ENCODE results near the gene FMN1. TPM values are rescaled to one million over a fixed set of nuclear protein-coding genes. Genes with fewer than 3 reads are reported as not detected.
A peak's percentile ranks its signal among the peaks of the same experiment; 100 is the strongest.

FMN1 gene
- polyA plus RNA-seq, 2 donors = 1.0 to 2.1 TPM

DNA sequence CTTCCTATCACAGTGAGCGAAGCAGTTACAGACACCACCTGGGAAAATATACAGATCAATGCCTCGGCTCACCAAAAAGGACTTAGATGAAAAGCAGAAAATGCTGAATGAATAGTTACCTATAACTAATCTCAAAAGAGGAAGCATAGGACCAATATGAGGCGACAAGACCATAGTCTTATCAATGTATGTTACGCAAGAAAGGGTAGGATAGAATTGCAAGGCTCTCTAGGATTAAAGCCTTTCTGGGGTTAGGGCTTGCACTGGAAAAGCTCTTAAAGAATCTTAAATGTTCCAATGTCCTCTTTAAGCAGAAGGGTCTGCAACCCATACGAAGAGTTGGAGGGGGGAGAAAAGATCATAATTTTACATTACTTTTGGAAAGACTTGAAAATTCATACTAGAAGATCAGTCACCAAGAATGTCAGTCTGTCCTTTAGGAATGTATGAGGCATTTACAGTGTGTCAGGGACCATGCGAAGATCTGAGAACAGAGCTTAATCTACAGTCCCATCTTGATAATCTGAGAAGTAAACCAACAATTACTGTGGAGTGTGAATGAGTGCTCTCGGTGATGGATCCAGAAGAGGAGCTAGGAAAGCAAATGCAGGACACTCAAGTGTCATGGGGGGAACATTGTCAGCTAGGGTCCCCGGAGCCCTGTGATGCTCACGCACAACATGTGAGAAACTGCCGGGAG is 290.8 kb downstream of the FMN1 start:
- no peak overlapping the region for H3K4me3 ChIP-seq (ENCODE audit: low read depth in 1 of 2, low read length in 2 of 2)
- H3K9me3 ChIP-seq (ENCODE audit: control insufficient read depth in 2 of 2, insufficient read depth in 1 of 2, low read depth in 1 of 2, low read length in 1 of 2) = no peaks in the 10 kb centered on the region
- peaks cover 0 to 2% of the 10 kb centered on the region in 2 donors for H3K4me1 ChIP-seq (ENCODE audit: control insufficient read depth in 2 of 2, insufficient read depth in 2 of 2, low read length in 1 of 2)
- H3K27me3 ChIP-seq (ENCODE audit: control insufficient read depth in 1 of 2, insufficient read depth in 2 of 2, low read length in 2 of 2) = no peaks in the 10 kb centered on the region
- WGBS, 2 donors = 71 to 77% methylated on average over 10 of the region's 10 CpGs
- no peak overlapping the region for H3K27ac ChIP-seq (ENCODE audit: low read depth in 2 of 2, low read length in 1 of 2)
- H3K36me3 ChIP-seq (ENCODE audit: control insufficient read depth in 2 of 2, insufficient read depth in 2 of 2, low read length in 1 of 2) = no peaks in the 10 kb centered on the region

DNA sequence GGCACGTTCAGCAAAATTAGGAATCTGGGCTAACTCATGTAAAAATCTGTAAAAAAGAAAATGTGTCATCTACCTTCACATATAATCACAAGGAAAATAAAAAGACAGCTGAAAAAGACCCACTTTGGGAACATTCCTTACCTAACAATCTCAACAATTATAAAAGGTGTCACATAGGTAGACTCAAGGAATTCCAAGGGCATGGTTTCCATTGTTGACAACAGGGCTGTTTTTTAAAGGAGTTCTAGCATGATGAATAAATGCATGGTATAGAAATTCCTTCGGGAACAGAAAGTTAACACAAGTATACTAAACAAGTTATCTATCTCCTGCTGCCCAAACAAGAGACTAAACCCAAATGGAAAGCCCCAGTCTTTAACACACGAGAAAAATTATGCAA is 292.5 kb downstream of the FMN1 start:
- Histone ChIP-seq H3K36me3 (ENCODE audit: control insufficient read depth in 2 of 2, insufficient read depth in 2 of 2, low read length in 1 of 2) (no peaks in the 10 kb centered on the region), H3K4me1 (ENCODE audit: control insufficient read depth in 2 of 2, insufficient read depth in 2 of 2, low read length in 1 of 2) (peaks cover 0 to 2% of the 10 kb centered on the region in 2 donors), H3K9me3 (ENCODE audit: control insufficient read depth in 2 of 2, insufficient read depth in 1 of 2, low read depth in 1 of 2, low read length in 1 of 2) (no peaks in the 10 kb centered on the region), H3K27ac (ENCODE audit: low read depth in 2 of 2, low read length in 1 of 2) (no peak overlapping the region), H3K4me3 (ENCODE audit: low read depth in 1 of 2, low read length in 2 of 2) (no peak overlapping the region), H3K27me3 (ENCODE audit: control insufficient read depth in 1 of 2, insufficient read depth in 2 of 2, low read length in 2 of 2) (no peaks in the 10 kb centered on the region)
- 64 to 73% methylated on average over 3 of the region's 3 CpGs for WGBS, 2 donors

DNA sequence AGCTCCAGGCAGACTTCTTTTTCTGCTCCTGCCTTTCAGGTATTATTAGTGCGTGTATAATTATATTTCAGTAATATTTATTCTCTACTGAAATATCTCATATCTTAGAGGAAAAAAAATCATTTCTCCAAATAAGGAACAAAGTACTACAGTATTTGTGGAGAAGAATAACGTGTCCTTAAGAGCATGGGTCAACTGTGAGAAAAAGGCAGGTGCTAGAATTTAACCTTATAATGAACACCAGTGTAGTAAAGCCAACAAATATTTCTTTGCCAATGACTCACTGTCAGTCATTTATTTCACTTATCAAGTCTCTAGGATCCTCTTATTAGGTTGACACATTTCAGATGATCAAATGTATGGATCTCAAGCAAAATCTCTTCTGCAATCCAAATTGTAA is 293.3 kb downstream of the FMN1 start:
- Histone ChIP-seq H3K27me3 (ENCODE audit: control insufficient read depth in 1 of 2, insufficient read depth in 2 of 2, low read length in 2 of 2) (no peaks in the 10 kb centered on the region), H3K36me3 (ENCODE audit: control insufficient read depth in 2 of 2, insufficient read depth in 2 of 2, low read length in 1 of 2) (no peaks in the 10 kb centered on the region), H3K9me3 (ENCODE audit: control insufficient read depth in 2 of 2, insufficient read depth in 1 of 2, low read depth in 1 of 2, low read length in 1 of 2) (no peaks in the 10 kb centered on the region), H3K4me1 (ENCODE audit: control insufficient read depth in 2 of 2, insufficient read depth in 2 of 2, low read length in 1 of 2) (peaks cover 0 to 2% of the 10 kb centered on the region in 2 donors), H3K27ac (ENCODE audit: low read depth in 2 of 2, low read length in 1 of 2) (no peak overlapping the region), H3K4me3 (ENCODE audit: low read depth in 1 of 2, low read length in 2 of 2) (no peak overlapping the region)
- 78% methylated on average over 2 of the region's 2 CpGs for WGBS, 2 donors

DNA sequence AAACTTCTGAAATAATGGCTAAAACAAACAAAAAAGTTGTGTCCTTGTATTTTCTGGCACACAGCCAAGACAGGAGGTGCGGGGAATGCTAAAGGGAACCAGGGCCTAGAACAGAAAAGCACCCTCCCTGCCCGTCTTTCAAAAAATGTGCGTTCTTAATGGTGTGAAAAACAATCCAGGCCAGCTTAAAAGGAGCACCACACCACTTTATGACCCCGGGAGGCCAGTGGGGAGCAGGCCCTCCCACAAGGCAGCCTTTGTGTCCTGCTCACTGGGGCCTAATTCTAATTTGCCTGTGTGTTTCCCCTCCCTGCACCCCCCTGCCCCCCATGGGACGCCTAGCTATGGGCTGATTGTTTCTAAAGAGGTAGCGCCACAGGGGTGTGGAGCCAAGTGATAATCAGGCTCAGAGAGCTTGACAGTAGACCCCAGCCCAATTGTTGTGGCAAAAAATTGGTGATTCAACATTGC is 295.4 kb downstream of the FMN1 start:
- 75% methylated on average over 6 of the region's 6 CpGs for WGBS, 2 donors
- Histone ChIP-seq H3K4me1 (ENCODE audit: control insufficient read depth in 2 of 2, insufficient read depth in 2 of 2, low read length in 1 of 2) (peaks cover 0 to 2% of the 10 kb centered on the region in 2 donors), H3K4me3 (ENCODE audit: low read depth in 1 of 2, low read length in 2 of 2) (no peak overlapping the region), H3K36me3 (ENCODE audit: control insufficient read depth in 2 of 2, insufficient read depth in 2 of 2, low read length in 1 of 2) (no peaks in the 10 kb centered on the region), H3K9me3 (ENCODE audit: control insufficient read depth in 2 of 2, insufficient read depth in 1 of 2, low read depth in 1 of 2, low read length in 1 of 2) (no peaks in the 10 kb centered on the region), H3K27ac (ENCODE audit: low read depth in 2 of 2, low read length in 1 of 2) (no peak overlapping the region), H3K27me3 (ENCODE audit: control insufficient read depth in 1 of 2, insufficient read depth in 2 of 2, low read length in 2 of 2) (no peaks in the 10 kb centered on the region)

DNA sequence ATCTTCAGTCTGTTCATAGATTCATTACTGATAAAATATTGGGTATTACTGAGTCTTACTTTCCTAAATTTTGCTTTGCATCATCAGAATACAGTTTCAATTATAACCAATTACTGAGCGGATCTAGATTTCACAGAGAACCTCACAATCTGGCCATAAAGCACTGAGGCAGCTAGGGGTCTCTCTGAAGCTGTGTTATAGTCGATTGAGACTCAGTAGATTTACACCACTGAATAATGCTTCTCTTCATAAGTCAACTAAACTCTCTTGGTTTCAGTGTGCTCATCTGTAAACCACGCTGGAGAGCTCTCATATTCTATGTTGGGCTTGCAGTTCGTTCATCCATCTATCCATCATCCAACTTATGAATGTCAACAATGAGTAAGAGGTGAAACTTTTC is 296.1 kb downstream of the FMN1 start:
- no peaks in the 10 kb centered on the region for H3K9me3 ChIP-seq (ENCODE audit: control insufficient read depth in 2 of 2, insufficient read depth in 1 of 2, low read depth in 1 of 2, low read length in 1 of 2)
- H3K4me1 ChIP-seq (ENCODE audit: control insufficient read depth in 2 of 2, insufficient read depth in 2 of 2, low read length in 1 of 2) = peaks cover 0 to 2% of the 10 kb centered on the region in 2 donors
- no peak overlapping the region for H3K27ac ChIP-seq (ENCODE audit: low read depth in 2 of 2, low read length in 1 of 2)
- H3K27me3 ChIP-seq (ENCODE audit: control insufficient read depth in 1 of 2, insufficient read depth in 2 of 2, low read length in 2 of 2) = no peaks in the 10 kb centered on the region
- WGBS, 2 donors = 79% methylated on average over 4 of the region's 4 CpGs
- H3K36me3 ChIP-seq (ENCODE audit: control insufficient read depth in 2 of 2, insufficient read depth in 2 of 2, low read length in 1 of 2) = no peaks in the 10 kb centered on the region
- no peak overlapping the region for H3K4me3 ChIP-seq (ENCODE audit: low read depth in 1 of 2, low read length in 2 of 2)

DNA sequence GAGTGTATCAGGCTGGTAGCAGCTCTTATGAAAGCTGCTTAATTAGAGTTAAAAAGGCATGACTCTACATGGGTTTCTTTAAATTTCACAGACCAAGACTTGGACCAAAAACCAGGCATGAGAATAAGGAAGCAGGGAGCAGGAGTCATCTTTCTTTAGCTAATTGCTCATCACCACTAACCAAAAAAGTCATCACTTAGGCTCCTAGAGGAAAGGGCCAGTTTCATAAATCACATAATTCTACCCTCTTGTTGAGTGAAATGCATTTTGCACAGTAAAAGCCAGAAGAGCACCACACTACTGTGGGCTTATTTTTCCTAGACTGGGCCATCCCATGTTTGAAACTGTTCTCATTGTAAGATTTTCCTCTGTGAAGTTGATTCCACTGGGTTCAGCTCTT is 301.1 kb downstream of the FMN1 start:
- no peaks in the 10 kb centered on the region for H3K36me3 ChIP-seq (ENCODE audit: control insufficient read depth in 2 of 2, insufficient read depth in 2 of 2, low read length in 1 of 2)
- no peaks in the 10 kb centered on the region for H3K4me1 ChIP-seq (ENCODE audit: control insufficient read depth in 2 of 2, insufficient read depth in 2 of 2, low read length in 1 of 2)
- no peaks in the 10 kb centered on the region for H3K27me3 ChIP-seq (ENCODE audit: control insufficient read depth in 1 of 2, insufficient read depth in 2 of 2, low read length in 2 of 2)
- no peaks in the 10 kb centered on the region for H3K9me3 ChIP-seq (ENCODE audit: control insufficient read depth in 2 of 2, insufficient read depth in 1 of 2, low read depth in 1 of 2, low read length in 1 of 2)
- no peak overlapping the region for H3K27ac ChIP-seq (ENCODE audit: low read depth in 2 of 2, low read length in 1 of 2)
- H3K4me3 ChIP-seq (ENCODE audit: low read depth in 1 of 2, low read length in 2 of 2) = no peak overlapping the region

DNA sequence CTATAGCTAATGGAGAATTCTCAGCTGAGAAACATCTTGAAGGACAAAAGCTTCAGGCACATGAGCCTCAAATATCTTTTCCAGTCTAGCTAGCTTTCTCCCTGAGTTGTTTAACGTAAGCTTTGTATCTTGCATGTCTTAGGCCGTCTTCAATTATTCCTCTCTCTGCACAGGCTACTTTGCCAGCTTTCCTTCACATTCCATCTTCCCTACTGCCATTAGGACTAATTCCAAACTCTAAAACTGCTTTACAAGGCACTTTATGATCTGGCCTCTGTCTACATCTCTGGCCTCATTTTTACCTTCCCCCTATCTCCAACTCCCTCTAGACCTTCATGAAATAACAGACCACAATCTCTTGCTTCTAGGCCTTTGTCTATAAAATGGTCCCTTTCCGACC is 305.3 kb downstream of the FMN1 start:
- Histone ChIP-seq H3K9me3 (ENCODE audit: control insufficient read depth in 2 of 2, insufficient read depth in 1 of 2, low read depth in 1 of 2, low read length in 1 of 2) (no peaks in the 10 kb centered on the region), H3K4me1 (ENCODE audit: control insufficient read depth in 2 of 2, insufficient read depth in 2 of 2, low read length in 1 of 2) (no peaks in the 10 kb centered on the region), H3K27ac (ENCODE audit: low read depth in 2 of 2, low read length in 1 of 2) (no peak overlapping the region), H3K27me3 (ENCODE audit: control insufficient read depth in 1 of 2, insufficient read depth in 2 of 2, low read length in 2 of 2) (no peaks in the 10 kb centered on the region), H3K36me3 (ENCODE audit: control insufficient read depth in 2 of 2, insufficient read depth in 2 of 2, low read length in 1 of 2) (no peaks in the 10 kb centered on the region), H3K4me3 (ENCODE audit: low read depth in 1 of 2, low read length in 2 of 2) (no peak overlapping the region)
- WGBS, 2 donors = 77 to 82% methylated on average over 3 of the region's 3 CpGs

DNA sequence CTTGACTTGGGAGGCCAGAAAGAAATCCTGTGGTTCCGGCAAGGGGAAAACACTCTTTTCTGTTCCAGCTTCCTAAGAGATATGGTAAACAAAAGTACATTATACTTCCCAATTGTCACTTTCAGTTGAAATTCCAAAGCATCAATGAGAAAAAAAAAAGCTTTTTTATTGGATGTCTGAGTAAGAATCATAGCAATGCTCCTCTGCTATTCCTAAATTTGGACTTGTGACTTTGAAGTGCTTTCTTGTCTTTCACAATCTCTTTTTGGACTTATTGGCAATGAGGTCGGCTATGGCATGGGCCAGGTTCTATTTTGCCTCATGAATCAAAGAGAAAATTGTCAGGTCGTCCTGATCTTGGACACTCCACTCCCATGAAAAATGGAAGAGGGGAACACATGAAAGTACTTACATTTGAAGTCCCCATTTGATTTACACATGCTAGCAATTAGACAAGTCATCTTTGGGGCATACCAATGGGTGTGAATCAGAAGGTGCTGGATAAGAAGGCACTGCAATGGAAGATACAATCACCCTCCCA is 306.2 kb downstream of the FMN1 start:
- H3K4me1 ChIP-seq (ENCODE audit: control insufficient read depth in 2 of 2, insufficient read depth in 2 of 2, low read length in 1 of 2) = no peaks in the 10 kb centered on the region
- H3K36me3 ChIP-seq (ENCODE audit: control insufficient read depth in 2 of 2, insufficient read depth in 2 of 2, low read length in 1 of 2) = no peaks in the 10 kb centered on the region
- H3K27me3 ChIP-seq (ENCODE audit: control insufficient read depth in 1 of 2, insufficient read depth in 2 of 2, low read length in 2 of 2) = no peaks in the 10 kb centered on the region
- no peak overlapping the region for H3K4me3 ChIP-seq (ENCODE audit: low read depth in 1 of 2, low read length in 2 of 2)
- no peaks in the 10 kb centered on the region for H3K9me3 ChIP-seq (ENCODE audit: control insufficient read depth in 2 of 2, insufficient read depth in 1 of 2, low read depth in 1 of 2, low read length in 1 of 2)
- no peak overlapping the region for H3K27ac ChIP-seq (ENCODE audit: low read depth in 2 of 2, low read length in 1 of 2)
- 85% methylated on average over 3 of the region's 3 CpGs for WGBS, 2 donors

DNA sequence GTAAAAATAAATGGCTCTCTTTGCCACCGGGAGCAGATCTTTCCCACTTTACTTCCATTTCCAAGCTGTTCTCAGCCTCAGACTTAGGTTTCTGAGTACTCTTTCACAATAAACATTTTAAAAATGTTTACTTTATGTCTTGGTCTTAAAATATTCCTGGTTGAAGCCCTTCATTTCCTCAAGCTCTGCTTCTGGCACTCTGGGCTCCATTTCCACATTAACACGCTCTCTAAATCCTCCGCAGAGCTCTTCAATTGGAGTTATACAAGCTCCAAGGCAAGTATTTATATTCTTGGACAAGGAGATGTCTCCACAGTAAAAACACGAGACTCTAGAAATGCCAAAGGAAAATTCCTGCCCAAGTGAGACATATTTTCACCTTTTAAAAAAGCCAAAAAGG is 307.4 kb downstream of the FMN1 start:
- Histone ChIP-seq H3K27ac (ENCODE audit: low read depth in 2 of 2, low read length in 1 of 2) (no peak overlapping the region), H3K4me3 (ENCODE audit: low read depth in 1 of 2, low read length in 2 of 2) (no peak overlapping the region), H3K9me3 (ENCODE audit: control insufficient read depth in 2 of 2, insufficient read depth in 1 of 2, low read depth in 1 of 2, low read length in 1 of 2) (no peaks in the 10 kb centered on the region), H3K27me3 (ENCODE audit: control insufficient read depth in 1 of 2, insufficient read depth in 2 of 2, low read length in 2 of 2) (no peaks in the 10 kb centered on the region), H3K36me3 (ENCODE audit: control insufficient read depth in 2 of 2, insufficient read depth in 2 of 2, low read length in 1 of 2) (no peaks in the 10 kb centered on the region), H3K4me1 (ENCODE audit: control insufficient read depth in 2 of 2, insufficient read depth in 2 of 2, low read length in 1 of 2) (no peaks in the 10 kb centered on the region)
- 77 to 79% methylated on average over 4 of the region's 4 CpGs for WGBS, 2 donors

DNA sequence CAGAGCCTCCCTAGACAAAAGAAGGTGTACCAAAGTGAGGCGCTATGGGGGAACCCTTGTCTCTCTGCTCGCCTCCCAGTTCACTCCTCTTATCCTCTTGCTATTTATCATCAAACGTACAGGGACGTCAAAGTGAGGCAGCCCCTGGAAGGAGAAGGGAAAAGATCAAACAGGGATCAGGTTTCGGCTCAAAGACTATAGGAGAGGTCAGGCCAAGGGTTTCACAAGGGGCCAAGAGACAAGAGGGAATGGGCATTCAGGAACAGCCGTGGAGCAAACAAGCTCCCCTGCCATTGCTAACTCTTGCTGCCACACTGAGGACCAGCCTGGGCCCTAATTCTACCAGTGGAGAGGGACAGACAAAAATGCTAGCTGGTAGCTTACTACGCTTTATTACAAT is 308.1 kb downstream of the FMN1 start:
- 81% methylated on average over 7 of the region's 7 CpGs for WGBS, 2 donors
- H3K4me1 ChIP-seq (ENCODE audit: control insufficient read depth in 2 of 2, insufficient read depth in 2 of 2, low read length in 1 of 2) = no peaks in the 10 kb centered on the region
- H3K4me3 ChIP-seq (ENCODE audit: low read depth in 1 of 2, low read length in 2 of 2) = no peak overlapping the region
- no peaks in the 10 kb centered on the region for H3K27me3 ChIP-seq (ENCODE audit: control insufficient read depth in 1 of 2, insufficient read depth in 2 of 2, low read length in 2 of 2)
- H3K27ac ChIP-seq (ENCODE audit: low read depth in 2 of 2, low read length in 1 of 2) = peak overlapping the region; percentile 43 to 66
- no peaks in the 10 kb centered on the region for H3K36me3 ChIP-seq (ENCODE audit: control insufficient read depth in 2 of 2, insufficient read depth in 2 of 2, low read length in 1 of 2)
- H3K9me3 ChIP-seq (ENCODE audit: control insufficient read depth in 2 of 2, insufficient read depth in 1 of 2, low read depth in 1 of 2, low read length in 1 of 2) = no peaks in the 10 kb centered on the region

Data from esophagus (tissue), 2 donors.